ENCODE data around the gene JAG2.

JAG2 gene

DNA sequence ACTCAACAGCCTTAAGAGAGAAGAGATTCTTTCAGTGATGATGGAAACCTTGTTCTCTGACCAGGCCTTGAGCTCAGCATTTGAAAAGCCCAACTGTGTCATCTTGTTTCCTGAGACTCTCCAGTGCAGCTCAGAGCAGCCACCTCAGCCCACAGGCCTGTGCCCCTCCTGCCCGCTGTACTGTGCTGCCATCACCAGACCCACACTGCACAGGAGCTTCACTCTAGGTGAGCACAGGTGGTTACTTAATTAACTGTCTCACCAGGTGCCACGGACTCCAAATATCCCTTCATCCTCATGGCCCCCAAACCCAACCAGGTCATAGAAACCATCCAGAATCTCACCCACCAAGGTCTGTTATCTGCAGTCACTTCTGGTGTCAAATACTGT, 51.3 kb downstream of the JAG2 start:
- TF ChIP-seq, protein P1, sequence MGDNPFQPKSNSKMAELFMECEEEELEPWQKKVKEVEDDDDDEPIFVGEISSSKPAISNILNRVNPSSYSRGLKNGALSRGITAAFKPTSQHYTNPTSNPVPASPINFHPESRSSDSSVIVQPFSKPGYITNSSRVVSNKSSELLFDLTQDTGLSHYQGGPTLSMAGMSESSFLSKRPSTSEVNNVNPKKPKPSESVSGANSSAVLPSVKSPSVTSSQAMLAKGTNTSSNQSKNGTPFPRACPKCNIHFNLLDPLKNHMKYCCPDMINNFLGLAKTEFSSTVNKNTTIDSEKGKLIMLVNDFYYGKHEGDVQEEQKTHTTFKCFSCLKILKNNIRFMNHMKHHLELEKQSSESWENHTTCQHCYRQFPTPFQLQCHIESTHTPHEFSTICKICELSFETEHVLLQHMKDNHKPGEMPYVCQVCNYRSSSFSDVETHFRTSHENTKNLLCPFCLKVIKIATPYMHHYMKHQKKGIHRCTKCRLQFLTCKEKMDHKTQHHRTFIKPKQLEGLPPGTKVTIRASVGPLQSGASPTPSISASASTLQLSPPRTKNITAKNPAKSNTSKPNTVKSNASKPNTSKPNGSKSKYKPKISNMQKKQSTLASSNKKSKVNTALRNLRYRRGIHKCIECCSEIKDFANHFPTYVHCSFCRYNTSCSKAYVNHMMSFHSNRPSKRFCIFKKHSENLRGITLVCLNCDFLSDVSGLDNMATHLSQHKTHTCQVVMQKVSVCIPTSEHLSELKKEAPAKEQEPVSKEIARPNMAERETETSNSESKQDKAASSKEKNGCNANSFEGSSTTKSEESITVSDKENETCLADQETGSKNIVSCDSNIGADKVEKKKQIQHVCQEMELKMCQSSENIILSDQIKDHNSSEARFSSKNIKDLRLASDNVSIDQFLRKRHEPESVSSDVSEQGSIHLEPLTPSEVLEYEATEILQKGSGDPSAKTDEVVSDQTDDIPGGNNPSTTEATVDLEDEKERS (tag by site-specific recombination; IDR thresholded peaks at IDR 0.05): no peak
- TF ChIP-seq, protein P2, sequence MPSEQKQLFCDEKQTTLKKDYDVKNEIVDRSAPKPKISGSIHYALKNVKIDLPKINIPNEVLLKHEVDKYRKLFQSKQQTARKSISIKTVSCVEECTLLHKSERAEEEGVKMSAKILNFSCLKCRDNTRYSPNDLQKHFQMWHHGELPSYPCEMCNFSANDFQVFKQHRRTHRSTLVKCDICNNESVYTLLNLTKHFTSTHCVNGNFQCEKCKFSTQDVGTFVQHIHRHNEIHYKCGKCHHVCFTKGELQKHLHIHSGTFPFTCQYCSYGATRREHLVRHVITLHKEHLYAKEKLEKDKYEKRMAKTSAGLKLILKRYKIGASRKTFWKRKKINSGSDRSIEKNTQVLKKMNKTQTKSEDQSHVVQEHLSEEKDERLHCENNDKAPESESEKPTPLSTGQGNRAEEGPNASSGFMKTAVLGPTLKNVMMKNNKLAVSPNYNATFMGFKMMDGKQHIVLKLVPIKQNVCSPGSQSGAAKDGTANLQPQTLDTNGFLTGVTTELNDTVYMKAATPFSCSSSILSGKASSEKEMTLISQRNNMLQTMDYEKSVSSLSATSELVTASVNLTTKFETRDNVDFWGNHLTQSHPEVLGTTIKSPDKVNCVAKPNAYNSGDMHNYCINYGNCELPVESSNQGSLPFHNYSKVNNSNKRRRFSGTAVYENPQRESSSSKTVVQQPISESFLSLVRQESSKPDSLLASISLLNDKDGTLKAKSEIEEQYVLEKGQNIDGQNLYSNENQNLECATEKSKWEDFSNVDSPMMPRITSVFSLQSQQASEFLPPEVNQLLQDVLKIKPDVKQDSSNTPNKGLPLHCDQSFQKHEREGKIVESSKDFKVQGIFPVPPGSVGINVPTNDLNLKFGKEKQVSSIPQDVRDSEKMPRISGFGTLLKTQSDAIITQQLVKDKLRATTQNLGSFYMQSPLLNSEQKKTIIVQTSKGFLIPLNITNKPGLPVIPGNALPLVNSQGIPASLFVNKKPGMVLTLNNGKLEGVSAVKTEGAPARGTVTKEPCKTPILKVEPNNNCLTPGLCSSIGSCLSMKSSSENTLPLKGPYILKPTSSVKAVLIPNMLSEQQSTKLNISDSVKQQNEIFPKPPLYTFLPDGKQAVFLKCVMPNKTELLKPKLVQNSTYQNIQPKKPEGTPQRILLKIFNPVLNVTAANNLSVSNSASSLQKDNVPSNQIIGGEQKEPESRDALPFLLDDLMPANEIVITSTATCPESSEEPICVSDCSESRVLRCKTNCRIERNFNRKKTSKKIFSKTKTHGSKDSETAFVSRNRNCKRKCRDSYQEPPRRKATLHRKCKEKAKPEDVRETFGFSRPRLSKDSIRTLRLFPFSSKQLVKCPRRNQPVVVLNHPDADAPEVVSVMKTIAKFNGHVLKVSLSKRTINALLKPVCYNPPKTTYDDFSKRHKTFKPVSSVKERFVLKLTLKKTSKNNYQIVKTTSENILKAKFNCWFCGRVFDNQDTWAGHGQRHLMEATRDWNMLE (tag by site-specific recombination; conservative IDR thresholded peaks at IDR 0.05; ENCODE audit: low read depth): no peak
- TF ChIP-seq ZNF701 (tag by site-specific recombination; IDR thresholded peaks at IDR 0.05): no peak
- TF ChIP-seq ZNF510 (tag by site-specific recombination; IDR thresholded peaks at IDR 0.05; ENCODE audit: insufficient replicate concordance): no peak
- TF ChIP-seq ZNF658 (tag by site-specific recombination; IDR thresholded peaks at IDR 0.05): no peak
- TF ChIP-seq ZNF423 (tag by site-specific recombination; IDR thresholded peaks at IDR 0.05): no peak
- TF ChIP-seq ZFP69B (tag by site-specific recombination; IDR thresholded peaks at IDR 0.05): no peak
- TF ChIP-seq, protein P3, sequence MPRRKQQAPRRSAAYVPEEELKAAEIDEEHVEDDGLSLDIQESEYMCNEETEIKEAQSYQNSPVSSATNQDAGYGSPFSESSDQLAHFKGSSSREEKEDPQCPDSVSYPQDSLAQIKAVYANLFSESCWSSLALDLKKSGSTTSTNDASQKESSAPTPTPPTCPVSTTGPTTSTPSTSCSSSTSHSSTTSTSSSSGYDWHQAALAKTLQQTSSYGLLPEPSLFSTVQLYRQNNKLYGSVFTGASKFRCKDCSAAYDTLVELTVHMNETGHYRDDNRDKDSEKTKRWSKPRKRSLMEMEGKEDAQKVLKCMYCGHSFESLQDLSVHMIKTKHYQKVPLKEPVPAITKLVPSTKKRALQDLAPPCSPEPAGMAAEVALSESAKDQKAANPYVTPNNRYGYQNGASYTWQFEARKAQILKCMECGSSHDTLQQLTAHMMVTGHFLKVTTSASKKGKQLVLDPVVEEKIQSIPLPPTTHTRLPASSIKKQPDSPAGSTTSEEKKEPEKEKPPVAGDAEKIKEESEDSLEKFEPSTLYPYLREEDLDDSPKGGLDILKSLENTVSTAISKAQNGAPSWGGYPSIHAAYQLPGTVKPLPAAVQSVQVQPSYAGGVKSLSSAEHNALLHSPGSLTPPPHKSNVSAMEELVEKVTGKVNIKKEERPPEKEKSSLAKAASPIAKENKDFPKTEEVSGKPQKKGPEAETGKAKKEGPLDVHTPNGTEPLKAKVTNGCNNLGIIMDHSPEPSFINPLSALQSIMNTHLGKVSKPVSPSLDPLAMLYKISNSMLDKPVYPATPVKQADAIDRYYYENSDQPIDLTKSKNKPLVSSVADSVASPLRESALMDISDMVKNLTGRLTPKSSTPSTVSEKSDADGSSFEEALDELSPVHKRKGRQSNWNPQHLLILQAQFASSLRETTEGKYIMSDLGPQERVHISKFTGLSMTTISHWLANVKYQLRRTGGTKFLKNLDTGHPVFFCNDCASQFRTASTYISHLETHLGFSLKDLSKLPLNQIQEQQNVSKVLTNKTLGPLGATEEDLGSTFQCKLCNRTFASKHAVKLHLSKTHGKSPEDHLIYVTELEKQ (tag by site-specific recombination; IDR thresholded peaks at IDR 0.05; ENCODE audit: borderline replicate concordance): no peak
- TF ChIP-seq ZNF596 (tag by site-specific recombination; IDR thresholded peaks at IDR 0.05): no peak
- TF ChIP-seq ZNF777 (tag by site-specific recombination; IDR thresholded peaks at IDR 0.05; ENCODE audit: borderline replicate concordance): no peak
- TF ChIP-seq ZNF133 (tag by site-specific recombination; IDR thresholded peaks at IDR 0.05): no peak
- TF ChIP-seq ZNF274 (IDR thresholded peaks at IDR 0.05; ENCODE audit: low read length): no peak
- no peak for TF ChIP-seq ZNF274 (tag by site-specific recombination; IDR thresholded peaks at IDR 0.05; ENCODE audit: borderline replicate concordance)
- TF ChIP-seq ZNF416 (tag by site-specific recombination; IDR thresholded peaks at IDR 0.05): no peak
- TF ChIP-seq, protein P4, sequence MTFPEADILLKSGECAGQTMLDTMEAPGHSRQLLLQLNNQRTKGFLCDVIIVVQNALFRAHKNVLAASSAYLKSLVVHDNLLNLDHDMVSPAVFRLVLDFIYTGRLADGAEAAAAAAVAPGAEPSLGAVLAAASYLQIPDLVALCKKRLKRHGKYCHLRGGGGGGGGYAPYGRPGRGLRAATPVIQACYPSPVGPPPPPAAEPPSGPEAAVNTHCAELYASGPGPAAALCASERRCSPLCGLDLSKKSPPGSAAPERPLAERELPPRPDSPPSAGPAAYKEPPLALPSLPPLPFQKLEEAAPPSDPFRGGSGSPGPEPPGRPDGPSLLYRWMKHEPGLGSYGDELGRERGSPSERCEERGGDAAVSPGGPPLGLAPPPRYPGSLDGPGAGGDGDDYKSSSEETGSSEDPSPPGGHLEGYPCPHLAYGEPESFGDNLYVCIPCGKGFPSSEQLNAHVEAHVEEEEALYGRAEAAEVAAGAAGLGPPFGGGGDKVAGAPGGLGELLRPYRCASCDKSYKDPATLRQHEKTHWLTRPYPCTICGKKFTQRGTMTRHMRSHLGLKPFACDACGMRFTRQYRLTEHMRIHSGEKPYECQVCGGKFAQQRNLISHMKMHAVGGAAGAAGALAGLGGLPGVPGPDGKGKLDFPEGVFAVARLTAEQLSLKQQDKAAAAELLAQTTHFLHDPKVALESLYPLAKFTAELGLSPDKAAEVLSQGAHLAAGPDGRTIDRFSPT (tag by site-specific recombination; IDR thresholded peaks at IDR 0.05): no peak
- TF ChIP-seq, protein P5, sequence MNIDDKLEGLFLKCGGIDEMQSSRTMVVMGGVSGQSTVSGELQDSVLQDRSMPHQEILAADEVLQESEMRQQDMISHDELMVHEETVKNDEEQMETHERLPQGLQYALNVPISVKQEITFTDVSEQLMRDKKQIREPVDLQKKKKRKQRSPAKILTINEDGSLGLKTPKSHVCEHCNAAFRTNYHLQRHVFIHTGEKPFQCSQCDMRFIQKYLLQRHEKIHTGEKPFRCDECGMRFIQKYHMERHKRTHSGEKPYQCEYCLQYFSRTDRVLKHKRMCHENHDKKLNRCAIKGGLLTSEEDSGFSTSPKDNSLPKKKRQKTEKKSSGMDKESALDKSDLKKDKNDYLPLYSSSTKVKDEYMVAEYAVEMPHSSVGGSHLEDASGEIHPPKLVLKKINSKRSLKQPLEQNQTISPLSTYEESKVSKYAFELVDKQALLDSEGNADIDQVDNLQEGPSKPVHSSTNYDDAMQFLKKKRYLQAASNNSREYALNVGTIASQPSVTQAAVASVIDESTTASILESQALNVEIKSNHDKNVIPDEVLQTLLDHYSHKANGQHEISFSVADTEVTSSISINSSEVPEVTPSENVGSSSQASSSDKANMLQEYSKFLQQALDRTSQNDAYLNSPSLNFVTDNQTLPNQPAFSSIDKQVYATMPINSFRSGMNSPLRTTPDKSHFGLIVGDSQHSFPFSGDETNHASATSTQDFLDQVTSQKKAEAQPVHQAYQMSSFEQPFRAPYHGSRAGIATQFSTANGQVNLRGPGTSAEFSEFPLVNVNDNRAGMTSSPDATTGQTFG (tag by site-specific recombination; IDR thresholded peaks at IDR 0.05; ENCODE audit: borderline replicate concordance): no peak
- no peak for TF ChIP-seq ZNF10 (tag by site-specific recombination; IDR thresholded peaks at IDR 0.05)
- TF ChIP-seq KLF10 (tag by site-specific recombination; IDR thresholded peaks at IDR 0.05): no peak
- no peak for TF ChIP-seq ZBTB48 (tag by site-specific recombination; IDR thresholded peaks at IDR 0.05)
- no peak for TF ChIP-seq ZNF24 (tag by site-specific recombination; IDR thresholded peaks at IDR 0.05)
- no peak for TF ChIP-seq ZSCAN16 (tag by site-specific recombination; IDR thresholded peaks at IDR 0.05)
- H3K27ac ChIP-seq (ENCODE audit: extremely low read depth, low read depth, low read length): no peak overlapping the region
- no peaks in the 10 kb centered on the region for H3K9me3 ChIP-seq (ENCODE audit: control insufficient read depth, insufficient read depth, low read depth, low read length)
- no peak overlapping the region for H3K4me3 ChIP-seq (ENCODE audit: low read depth, low read length)
- CTCF ChIA-PET: interaction anchor here (0.6 to 1.2 kb wide), 2 partner anchors 10 to 37 kb away, joined by 3 to 4 read pairs; no protein-coding TSS in a partner anchor
- no peaks in the 10 kb centered on the region for H3K4me1 ChIP-seq (ENCODE audit: control insufficient read depth, insufficient read depth, low read length)
- no peaks in the 10 kb centered on the region for H3K36me3 ChIP-seq (ENCODE audit: control insufficient read depth in 2 of 2, insufficient read depth in 1 of 2, low read length in 2 of 2)
- POLR2A ChIA-PET: no interaction called here
